ENCODE measurements around the gene BATF3.
"Not testable (repeated sequence)": the region's sequence is repeated elsewhere in the genome, so short reads cannot be mapped to it uniquely, and the experiment has no call there.

Gene BATF3

DNA sequence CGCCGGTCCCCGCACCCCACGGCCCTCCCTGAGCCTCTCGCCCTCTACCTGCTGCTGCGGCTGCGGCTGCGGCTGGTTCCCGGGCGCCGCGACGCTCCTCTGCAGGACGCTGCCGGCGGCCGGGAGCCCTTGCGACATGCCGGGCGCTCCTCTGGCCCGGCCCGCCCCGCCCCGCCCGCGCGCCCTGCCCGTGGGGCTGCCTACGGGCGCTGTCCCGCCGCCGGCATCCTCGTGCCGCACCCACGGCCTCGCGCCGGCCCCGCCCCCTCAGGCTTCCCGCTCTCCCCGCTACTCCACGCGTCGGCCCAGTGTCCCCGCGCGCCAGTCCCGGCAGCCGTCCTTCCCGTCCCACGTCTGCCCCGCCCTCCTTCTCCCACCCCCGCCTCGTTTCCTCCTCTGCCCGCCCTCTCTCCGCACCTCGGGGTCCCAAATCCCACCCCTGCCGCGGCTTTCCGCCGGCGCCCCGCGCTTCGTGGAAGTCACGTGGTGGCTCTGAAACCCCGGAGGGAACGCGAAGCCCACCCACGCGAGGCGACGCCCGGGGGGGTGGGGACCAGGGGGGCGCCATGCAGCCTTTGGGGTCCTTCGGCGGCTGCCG lies at the start of gene BATF3:
BATF3 (minus strand) TSS at position 216 of the 598 bp plus-strand sequence; CDS start at position 138, 78 bp downstream.
- peak; percentile 50 for DNase-seq (ENCODE audit: low read depth)

GRCh38 chr1:212746546-212746945 lies 46.9 kb upstream of the BATF3 start:
- DNase-seq (ENCODE audit: low read depth): no peak

DNA sequence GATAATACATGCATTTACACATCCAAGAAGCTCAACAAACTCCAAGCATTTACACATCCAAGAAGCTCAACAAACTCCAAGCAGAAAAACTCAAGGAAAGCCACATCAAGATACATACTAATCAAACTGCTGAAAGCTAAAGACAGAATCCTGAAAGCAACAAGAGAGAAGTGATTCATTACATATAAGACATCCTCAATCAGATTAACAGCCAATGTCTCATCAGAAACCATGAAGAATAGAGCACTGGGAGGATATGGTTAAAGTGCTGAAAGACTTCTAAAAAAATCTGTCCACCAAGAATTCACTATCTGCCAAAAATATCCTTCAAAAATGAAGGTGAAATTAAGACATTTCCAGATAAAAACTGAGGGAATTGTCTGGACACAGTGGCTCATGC lies 45.7 kb upstream of the BATF3 start:
- no peak for DNase-seq (ENCODE audit: low read depth)

- DNase-seq (ENCODE audit: low read depth): no peak
Measured at GRCh38 chr1:212743901-212744475, 44.3 kb upstream of the BATF3 start.

DNA sequence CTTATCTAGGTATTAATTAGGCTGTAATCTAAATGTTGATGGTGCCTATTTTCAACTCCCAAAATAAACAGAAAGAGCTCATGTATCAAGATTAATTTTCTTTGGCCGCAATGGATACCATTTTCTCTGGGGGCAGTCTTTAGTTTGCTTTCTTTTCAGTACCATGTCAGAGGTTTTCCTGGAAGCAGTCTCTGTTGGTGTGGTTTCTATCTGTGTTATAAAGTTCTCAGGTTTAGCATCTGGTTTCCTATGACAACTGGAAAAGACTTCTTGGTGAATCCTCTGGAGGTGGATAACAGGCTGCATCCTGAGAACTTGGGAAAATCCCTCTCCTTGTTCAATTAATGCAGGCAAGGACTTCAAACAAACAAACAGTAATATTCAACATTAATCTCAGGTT lies 38.7 kb upstream of the BATF3 start:
- no peak for DNase-seq (ENCODE audit: low read depth)

- no peak for DNase-seq (ENCODE audit: low read depth)
Measured at GRCh38 chr1:212737559-212737958, 37.9 kb upstream of the BATF3 start.

DNA sequence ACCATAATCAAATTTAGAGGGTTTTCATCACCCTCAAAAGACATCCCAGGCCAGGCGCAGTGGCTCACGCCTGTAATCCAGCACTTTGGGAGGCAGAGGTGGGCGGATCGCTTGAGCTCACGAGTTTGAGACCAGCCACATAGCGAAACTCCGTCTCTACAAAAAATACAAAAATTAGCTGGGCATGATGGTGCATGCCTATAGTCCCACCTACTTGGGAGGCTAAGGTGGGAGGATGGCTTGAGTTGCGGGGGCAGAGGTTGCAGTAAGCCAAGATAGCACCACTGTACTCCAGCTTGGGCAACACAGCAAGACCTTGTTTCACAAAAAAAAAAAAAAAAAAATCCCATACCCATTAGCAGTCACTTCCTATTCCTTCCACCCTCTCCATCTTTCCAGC lies 33.5 kb upstream of the BATF3 start:
- DNase-seq (ENCODE audit: low read depth): no peak

DNA sequence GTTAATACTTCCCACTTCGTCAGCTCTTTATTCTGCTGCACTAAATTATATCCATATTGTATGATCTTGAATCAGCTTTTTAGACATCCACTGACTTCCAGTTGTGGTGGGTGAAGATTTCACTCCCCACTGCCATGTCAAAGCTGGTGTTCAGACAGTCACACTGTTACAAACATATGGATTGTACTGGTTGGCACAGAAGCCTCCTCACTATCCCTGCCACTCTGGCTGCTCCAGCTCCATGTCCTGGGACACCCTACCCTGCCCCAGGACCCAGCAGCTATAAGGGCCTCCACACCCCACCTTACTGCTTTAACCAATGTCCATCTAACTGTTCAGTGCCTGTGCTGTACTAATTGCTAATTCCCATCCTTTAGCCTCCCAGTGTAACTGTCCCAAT lies 32.0 kb upstream of the BATF3 start:
- DNase-seq (ENCODE audit: low read depth): no peak

DNA sequence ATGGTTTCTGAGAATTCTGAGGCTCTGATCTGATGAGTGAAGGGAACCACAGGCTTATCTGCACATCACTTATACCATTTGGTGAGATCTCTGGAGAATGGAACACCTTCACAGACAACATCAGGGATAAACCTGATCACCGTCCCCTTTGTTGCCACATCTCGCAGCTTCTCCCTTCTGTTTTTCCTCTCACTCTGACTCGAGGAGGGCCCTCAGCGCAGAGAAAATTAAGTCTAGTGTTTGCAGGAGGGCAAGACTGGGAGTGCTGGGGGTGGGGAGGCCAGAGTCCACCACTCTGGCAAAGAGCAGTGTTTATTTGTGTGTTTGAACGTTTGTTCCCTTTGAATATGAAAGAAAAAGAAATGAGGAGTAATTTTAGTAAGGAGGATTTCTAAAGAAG lies 29.0 kb upstream of the BATF3 start:
- DNase-seq (ENCODE audit: low read depth): no peak

GRCh38 chr1:212727386-212728181 lies 27.9 kb upstream of the BATF3 start:
- no peak for DNase-seq (ENCODE audit: low read depth)

GRCh38 chr1:212724679-212725078 lies 25.0 kb upstream of the BATF3 start:
- DNase-seq (ENCODE audit: low read depth): not testable (repeated sequence)

- DNase-seq (ENCODE audit: low read depth): no peak
Measured at GRCh38 chr1:212722270-212722957, 22.8 kb upstream of the BATF3 start.

GRCh38 chr1:212721388-212722247 lies 22.0 kb upstream of the BATF3 start:
- DNase-seq (ENCODE audit: low read depth): no peak

- no peak for DNase-seq (ENCODE audit: low read depth)
Measured at GRCh38 chr1:212719633-212720032, 20.0 kb upstream of the BATF3 start.

- DNase-seq (ENCODE audit: low read depth): no peak
Measured at GRCh38 chr1:212718499-212718898, 18.9 kb upstream of the BATF3 start.

DNA sequence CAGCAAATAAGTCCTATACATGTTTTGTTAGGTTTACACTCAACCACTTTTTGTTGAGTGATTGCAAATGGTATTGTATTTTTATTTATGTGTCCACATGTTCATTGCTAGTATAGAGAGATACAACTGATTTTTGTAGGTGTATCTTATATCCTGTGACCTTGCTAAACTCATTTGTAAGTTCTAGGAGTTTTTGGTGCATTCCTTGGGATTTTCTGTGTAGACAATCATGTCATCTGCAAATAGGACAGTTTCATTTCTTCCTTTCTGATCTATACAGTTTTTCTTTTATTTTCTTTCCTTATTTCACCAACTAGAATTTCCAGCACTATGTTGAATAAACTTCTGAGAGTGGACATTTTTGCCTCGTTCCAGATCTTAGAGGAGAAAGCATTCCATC lies 16.5 kb upstream of the BATF3 start:
- DNase-seq (ENCODE audit: low read depth): no peak

GRCh38 chr1:212713465-212714136 lies 14.0 kb upstream of the BATF3 start:
- DNase-seq (ENCODE audit: low read depth): no peak

GRCh38 chr1:212712451-212713303 lies 13.0 kb upstream of the BATF3 start:
- no peak for DNase-seq (ENCODE audit: low read depth)

GRCh38 chr1:212711974-212712373 lies 12.3 kb upstream of the BATF3 start:
- not testable (repeated sequence) for DNase-seq (ENCODE audit: low read depth)

GRCh38 chr1:212710566-212710965 lies 10.9 kb upstream of the BATF3 start:
- DNase-seq (ENCODE audit: low read depth): no peak
